ENCODE results near the gene CD38.
A peak's percentile ranks its signal among the peaks of the same experiment; 100 is the strongest.
"Not testable (repeated sequence)": the region's sequence is repeated elsewhere in the genome, so short reads cannot be mapped to it uniquely, and the experiment has no call there.

CD38 gene

DNA sequence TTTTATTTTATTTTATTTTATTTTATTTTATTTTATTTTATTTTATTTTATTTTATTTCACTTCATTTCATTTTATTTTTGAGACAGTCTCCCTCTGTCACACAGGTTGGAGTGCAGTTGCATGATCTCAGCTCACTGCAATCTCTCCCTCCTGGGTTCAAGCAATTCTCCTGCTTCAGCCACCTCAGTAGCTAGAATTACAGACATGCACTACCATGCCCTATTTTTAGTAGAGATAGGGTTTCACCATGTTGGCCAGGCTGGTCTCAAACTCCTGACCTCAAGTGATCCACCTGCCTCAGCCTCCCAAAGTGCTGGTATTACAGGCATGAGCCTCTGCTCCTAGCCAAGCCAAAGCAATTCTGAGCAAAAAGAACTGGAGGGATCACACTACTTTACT, 24.4 kb downstream of the CD38 start:
- DNase-seq, result not testable (repeated sequence)

DNA sequence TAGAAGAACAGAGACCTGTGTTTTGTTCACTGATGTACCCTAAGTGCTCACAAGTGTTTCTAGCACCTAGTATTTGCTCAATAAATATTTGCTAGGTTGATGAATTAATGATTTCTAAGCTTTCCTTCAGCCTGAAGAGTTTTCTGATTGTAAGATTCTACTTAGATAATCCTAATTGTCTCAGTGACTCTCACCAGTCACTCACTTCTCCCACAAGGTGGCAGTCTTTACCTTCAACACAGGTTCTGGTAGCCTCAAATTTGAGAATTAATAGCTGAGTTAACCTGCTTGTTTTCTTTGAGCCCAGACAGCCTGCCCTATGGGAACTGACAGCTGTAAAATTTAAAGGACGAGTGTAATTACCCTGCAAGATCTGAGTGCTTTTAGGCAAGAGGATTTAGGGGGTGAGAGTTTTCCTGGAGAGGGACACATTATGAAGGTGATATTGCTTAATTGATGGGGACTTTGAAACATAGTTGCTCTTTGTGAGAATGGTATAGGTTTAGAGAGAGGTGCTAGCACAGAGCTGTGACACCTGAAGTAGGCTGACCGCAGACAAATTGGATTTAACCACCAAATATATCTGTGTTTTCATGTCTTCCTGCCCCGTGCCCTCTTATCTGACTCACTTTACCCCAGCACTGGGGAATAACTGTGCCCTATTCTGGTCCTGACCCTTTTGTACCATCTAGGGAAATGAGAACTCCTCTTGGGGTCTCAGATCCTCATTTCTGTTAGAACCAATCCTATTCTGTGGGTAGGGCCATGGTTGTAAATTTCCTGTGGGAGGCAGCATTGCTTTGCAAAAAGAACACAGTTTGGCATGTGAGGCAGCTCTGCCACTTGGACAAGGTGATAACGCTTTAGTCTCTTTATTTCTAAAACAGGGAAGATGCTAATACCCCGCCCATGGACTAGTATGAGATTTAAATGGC, 27.7 kb downstream of the CD38 start:
- DNase-seq, result peak; percentile 84

DNA sequence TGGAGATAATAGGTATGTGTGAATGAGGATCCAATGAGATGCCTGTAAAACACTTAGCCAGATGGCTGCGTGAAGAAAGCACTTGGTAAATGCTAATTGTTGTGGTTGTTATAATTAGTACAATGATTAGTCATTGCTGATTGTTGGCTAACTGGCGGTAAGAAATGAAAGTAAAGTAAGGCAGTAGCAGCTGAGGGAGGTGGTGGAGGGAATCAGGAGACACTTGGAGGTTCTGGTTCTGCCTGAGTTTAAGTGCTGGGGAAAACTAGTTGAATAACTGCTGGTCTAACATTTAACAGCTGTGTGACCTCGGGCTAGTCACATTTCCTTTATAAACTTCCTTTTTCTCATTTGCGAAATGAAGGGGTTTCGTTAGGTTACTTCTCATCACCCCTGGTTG, 30.9 kb downstream of the CD38 start:
- no peak for DNase-seq

DNA sequence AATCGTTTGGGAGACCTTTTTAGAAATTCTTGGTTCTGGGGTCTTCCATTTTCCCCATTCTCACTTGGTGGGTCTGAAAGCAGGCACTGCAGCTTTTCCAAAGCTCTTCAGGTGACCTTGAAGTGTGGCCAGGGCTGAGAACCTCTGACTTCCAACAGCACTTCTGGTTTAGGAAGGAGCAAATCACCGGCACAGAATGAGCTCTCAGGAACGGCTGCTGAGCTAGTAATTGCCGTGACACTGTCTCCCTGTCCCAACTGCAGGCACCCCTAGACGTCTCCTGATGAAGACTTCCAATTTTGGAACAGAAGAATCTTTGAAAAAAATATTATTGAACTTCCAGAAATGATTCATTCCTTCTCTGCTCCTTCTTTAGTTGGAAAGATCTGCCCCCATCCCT, 31.3 kb downstream of the CD38 start:
- DNase-seq, result no peak

DNA sequence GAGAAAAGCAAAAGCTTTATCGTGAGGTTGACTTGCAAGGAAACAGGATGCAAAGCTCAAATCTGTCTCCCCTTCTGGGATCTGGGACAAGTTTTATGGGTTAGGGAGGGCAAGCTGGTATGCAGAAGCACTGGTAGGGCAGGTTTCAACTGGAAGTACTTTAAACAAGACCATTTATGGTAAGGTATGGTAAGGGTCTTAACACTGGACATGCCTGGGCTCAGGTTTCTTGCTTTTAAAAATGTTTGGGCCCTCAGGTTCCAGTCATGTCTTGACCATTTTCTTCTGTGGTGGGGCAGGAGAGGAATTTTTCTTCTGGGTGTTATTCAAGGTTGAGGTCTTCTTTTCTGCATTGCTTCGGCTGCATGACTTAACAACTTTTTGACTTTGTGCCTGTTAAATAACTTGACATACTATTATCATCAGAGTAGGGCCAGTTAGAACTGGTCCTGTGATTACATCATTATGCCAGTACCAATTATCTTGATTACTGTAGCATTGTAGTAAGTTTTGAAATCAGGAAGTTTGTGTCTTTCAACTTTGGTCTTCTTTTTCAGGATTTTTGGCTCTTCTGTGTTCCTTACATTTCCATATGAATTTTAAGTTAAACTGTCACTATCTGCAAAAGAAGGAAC, 33.7 kb downstream of the CD38 start:
- DNase-seq, result no peak

DNA sequence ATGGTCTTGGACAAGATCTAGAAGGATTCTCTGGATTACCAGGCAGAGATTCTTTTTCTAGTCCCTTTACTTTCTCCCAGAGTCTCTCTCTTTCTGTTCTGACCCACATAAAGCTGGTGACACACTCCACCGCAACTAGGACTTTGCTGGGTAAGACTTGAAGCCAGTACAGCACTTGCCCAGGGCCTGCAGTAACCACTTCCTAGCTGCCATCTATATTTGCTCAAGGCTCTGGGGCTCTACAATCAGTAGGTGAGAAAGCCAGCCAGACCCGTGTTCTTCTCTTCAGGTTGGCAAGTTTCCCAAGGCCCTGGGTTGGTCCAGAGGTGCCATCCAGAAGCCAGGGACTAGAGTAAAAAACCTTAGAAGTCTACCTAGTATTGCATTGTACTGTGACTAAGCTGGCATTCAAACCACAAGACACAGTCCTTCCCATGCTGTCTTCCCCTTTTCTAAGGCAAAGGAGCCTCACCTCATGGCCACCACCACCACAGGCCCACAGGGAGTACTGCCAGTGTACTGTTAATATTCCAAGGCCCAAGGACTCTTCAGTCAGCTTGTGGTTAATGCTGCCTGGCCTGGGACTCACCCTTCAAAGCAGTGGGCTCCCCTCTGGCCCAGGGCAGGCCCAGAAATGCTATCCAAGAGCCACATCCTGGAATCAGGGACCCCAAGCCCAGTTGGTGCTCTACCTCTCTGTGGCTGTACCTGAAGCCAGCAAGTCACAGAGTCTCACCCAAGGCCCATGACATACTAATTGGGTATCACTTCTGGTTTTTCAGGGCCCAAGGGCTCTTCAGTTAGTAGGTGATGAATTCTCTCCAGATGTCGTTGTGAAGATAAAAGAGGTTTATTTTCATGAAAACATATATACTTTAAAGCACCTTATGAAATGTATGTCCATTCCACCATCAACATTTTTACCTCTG, 54.7 kb downstream of the CD38 start:
- no peak for DNase-seq

DNA sequence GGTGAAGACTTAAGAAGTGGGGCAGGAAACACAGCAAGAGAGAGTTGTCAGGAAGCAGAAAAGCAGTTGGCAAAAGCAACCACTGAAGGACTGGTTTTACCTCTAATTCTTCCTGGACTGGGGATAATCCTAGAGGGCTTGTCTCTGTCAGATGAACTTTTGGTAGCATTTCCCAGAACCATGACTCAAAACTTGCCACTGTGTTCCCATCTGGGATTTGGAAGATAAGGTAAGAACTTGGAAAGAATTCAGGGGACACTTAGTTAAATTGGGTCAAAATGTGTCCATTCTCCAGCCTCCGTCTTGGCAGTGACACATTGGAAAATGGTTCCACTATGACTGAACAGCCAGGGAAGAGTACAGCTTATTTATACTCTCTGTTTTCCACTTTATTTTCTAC, 55.7 kb downstream of the CD38 start:
- no peak for DNase-seq

DNA sequence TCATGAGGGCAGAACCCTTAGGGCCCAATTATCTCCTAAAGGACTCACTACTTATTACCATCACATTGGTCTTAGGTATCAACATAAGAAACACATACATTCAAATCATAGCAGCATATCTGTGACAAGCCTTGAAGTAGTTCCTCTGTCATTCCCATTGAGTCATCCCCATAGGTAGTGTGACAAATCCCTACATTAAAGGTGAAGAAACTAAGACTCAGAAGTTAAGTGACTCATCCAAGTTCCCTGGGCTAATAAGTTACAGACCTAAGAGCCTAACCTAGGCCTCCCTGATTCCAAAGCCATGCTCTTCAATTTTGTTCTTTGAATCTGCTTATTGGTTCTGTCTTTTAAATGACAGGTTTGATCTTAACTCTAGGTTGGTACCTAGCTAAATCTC, 58.2 kb downstream of the CD38 start:
- DNase-seq, result no peak

DNA sequence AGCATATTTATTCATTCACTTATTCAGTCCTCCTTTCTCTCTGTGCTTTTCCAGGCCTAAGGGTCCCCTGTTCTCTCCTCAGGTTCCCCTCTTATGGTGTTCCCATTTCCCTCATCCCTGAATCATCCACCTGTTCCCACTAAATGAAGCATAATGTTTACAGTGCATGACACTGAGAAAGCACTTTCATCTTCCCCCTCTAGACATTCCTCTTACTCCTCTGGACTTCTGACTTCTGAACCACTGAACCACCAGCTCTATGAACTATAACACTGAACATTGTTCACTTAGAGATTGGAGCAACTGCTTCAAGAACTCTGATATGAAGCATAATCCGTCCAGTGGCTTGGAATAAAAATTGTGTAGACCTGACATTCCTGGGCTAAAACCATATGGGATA, 59.5 kb downstream of the CD38 start:
- no peak for DNase-seq

DNA sequence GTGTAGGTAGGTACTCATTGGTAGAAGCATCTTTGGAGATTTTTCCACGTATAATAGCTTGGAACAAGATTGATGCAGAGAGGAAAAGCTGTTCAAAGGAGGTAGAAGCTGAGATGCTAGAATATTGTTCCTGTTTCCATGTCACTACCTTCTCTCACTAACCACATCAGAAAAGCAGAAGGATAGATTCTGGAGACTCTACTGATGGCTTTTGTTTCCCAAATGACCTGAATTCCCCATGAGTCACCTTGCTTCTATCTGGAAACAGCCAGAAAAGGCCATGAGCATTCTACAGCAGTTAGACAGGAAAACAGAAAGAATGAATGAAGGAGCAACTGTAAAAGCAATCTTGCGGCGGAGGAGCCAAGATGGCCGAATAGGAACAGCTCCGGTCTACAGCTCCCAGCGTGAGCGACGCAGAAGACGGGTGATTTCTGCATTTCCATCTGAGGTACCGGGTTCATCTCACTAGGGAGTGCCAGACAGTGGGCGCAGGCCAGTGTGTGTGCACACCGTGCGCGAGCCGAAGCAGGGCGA, 63.1 kb downstream of the CD38 start:
- not testable (repeated sequence) for DNase-seq

DNA sequence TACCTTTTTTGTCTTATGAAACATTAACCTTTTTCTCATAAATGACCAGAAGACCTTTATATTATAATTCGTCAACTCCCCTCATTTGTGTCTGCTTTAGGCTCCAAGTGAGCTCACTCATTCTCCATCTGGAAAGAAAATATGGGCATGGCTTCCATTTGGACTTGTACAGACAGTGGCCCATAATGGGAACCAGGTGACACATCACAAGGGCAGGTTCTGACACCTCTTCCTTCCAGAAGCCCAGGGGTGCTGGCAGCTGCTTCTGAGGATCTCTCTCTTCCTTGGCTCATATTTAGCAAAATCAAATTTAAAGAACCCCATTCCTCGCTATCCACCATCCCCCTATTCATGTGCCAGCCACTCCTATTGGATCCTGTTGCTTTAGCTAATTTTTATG, 69.6 kb downstream of the CD38 start:
- no peak for DNase-seq

DNA sequence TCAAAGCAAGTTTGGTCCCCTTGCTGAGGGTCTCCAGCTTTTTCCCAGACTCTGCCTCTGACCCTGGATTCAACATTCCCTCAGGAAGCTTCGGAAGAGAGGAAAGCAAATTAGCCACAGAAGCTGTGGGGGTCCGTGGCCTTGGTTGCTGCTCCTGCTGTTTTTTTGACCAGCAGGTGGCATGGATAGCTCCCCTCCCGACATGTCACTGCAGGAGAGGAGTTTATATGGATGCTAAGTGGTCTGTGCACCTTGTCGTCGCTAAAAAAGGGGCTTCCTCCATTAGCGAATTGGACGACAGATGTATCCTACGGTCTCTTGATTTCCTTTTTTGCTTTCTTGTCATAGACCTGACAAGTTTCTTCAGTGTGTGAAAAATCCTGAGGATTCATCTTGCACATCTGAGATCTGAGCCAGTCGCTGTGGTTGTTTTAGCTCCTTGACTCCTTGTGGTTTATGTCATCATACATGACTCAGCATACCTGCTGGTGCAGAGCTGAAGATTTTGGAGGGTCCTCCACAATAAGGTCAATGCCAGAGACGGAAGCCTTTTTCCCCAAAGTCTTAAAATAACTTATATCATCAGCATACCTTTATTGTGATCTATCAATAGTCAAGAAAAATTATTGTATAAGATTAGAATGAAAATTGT, 70.2 kb downstream of the CD38 start:
- DNase-seq, result peak; percentile 32

DNA sequence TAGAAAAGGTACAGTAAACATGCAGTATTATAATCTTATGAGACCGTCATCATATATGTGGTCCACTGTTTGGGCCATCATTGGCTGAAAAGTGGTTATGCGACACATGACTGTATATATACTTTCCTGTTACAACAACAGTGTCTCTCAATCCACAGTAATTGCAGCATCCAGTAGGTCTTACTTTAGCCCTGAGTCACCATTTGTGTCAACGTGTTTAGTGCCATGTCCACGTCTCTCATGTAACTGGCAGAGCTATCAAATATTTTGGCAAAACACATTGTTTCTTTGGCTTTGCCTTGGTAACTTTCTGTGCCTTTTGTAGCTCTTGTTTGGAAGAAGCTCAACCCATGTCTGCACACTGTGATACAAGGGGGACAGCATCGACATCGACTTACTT, 73.8 kb downstream of the CD38 start:
- no peak for DNase-seq

DNA sequence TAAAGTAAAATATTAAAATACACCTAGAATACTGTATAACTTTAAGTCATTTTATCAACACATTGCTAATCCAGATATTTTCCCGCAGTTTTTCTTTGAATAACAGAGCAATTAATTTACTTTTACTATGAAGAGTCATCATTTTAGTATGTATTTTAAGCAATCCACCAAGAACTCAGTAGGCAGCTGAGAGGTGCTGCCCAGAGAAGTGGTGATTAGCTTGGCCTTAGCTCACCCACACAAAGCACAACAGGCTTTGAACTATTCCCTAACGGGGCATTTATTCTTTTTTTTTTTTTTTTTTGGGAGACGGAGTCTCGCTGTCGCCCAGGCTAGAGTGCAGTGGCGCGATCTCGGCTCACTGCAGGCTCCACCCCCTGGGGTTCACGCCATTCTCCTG, 74.4 kb downstream of the CD38 start:
- DNase-seq, result no peak

DNA sequence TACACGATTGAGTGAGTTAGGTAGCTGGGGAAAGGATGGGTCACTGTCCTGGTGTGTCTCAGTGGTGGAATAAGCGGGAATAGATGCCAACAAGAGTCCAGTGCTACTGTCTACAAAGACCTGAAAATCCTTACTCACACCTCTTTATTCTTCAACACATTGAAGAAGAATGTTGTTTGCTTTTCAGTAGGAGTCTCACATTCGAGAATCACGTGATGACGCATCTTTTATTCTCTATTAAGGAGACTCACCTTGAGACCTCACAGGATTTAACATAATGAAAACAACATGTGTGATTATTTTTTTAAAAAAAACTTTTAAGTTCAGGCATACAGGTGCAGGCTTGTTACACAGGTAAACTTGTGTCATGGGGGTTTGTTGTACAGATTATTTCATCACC, 75.2 kb downstream of the CD38 start:
- no peak for DNase-seq

DNA sequence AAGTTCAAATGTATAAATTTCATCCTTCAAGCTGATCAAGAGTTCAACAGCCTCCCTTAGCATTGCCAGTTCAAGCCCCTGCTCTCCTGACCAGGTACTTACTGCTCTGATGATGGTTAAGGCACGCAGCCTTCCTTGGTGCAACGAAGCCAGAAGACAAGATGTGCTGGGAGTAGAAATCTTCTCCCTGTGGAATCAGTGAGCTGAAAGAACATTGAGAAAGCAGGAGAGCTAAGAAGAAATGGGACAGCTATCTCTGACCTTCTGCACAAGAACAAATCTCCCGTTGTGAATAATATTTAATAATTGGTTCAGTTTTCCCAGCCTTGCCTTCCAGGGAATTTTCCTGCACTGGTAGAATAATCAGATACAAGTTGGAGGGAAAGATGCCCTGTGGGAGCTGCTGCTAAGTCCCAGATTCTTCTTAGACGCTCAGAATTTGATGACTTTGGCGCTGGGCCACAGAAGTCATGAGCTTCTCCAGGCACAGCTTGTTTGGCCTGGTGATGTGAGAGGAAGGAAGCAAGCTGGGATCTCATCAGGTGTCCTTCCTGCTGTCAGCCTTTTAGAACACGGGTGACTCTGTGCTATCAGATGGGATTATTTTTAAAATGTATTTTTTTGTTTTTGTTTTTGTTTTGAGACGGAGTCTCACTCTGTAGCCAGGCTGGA, 77.8 kb downstream of the CD38 start:
- DNase-seq, result no peak

DNA sequence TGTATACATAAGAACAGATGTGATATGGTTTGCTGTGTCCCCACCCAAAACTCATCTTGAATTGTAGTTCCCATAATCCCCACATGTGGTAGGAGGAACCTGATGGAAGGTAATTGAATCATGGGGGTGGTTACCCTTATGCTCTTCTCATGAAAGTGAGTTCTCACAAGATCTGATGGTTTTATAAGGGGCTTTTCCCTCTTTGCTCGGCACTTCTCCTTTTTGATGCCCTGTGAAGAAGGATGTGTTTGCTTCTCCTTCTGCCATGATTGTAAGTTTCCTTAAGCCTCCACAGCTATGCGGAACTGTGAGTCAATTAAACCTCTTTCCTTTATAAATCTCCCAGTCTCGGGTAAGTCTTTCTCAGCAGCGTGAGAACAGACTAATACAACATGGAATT, 83.1 kb downstream of the CD38 start:
- not testable (repeated sequence) for DNase-seq

DNA sequence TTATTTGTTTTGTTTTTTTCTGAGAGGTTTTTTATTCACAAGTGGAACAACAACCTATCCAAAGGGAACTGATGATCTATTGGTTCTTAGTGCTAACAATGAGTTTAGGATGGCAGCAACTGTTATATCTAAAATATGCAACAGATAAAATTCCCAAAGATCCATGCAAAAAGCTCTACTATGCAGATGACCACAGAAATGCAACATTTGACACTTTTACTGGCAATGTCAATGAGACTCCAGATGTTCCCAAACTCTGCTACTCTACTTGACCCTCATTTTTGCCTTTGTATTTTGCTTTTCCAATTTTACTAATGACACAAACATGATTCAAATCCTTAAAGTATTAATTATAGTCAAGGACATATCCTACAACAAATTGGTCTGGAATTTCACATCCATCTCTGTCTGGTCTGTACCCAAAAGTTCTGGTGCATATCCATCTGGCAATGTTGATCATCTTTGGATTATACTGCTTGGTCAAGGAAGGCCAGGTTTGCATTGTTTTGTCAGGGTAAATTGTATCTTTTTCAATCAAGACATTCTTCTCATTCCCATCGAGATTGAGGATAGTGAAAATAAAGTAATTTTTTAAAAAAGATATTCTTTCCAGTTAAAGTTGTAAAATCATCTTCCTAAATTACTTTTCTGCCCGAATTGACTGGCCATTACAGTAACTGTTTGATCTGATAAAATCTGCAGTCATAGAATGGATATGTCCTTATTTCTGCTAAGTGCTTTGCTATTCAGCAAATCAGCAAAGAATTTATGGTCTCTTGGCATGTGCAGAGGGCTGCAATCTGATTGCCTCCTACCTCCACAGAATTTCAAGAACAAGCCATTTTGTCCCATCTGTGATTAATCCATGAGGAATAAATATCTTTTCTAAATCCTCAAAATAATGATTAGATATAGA, 86.8 kb downstream of the CD38 start:
- DNase-seq, result no peak

DNA sequence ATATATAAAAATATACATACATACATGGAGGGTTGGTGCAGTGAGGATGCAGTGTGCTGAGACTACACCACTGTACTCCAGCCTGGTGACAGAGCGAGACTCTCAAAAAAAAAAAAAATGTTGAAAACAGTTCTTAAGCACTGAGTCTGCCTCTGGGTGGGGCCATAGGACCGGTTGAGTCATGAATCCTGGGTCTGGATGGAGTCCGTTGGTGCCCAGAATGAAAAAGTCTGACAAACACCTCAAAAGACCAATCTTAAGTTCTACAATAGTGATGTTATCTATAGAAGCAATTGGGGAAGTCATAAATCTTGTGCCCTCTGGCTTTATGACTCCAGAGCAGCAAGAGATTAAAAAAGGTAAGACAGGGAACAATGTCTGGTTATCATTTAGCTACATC, 90.0 kb downstream of the CD38 start:
- peak; percentile 2 for DNase-seq

DNA sequence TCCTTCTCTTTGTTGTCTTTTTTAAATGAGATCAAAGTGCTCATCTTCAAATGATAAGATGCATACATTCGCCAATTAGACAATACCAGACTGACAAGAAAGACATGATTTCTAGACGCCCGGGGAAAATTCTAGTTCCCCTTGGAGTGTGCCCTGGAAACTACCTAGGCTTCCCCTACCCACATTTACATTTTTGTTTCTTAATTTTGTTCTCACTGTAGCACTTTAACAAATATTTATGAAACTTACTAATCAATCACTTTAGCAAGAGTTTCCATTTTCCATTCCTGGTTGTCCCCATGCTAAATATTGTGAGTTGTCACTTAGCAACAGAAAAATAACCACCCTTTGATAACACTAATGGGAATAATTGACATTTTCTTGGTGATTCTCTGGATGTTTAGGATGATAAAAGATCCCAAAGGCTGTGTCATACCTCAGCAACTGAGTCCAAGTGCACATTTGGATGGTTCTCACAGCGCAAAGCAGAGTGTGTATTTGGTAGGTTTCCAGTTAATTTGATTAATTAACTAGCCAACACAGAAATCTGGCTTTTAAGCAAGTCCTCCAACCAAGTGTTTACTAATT, 90.8 kb downstream of the CD38 start:
- DNase-seq, result no peak
